Body of pancreas (tissue), 4 donors: ENCODE measurements around the gene MED25. TPM values are rescaled to one million over a fixed set of nuclear protein-coding genes. Genes with fewer than 3 reads are reported as not detected.
"Not testable (repeated sequence)": the region's sequence is repeated elsewhere in the genome, so short reads cannot be mapped to it uniquely, and the experiment has no call there.

Source experiments
- ATAC-seq: fragments of 150-250 bp; one replicate; pipeline ENCODE4 v1.9.1; 2016
- DNase-seq, 4 donors: peaks; one replicate each; pipeline ENCODE4 v3.0.0-alpha.2; 2019
- H3K27ac ChIP-seq, 4 donors: fragments of 200-600 bp; sonication (generic); 1 replicate in 3 of 4; 2 replicates in 1 of 4; pipeline versions ENCODE4 v1.5.1 to v1.6.1; 2016 to 2019; ENCODE audit warnings: mild to moderate bottlenecking in 1 of 4, mixed read lengths in 1 of 4, moderate library complexity in 1 of 4
- H3K27me3 ChIP-seq, 2 donors: fragments of 200-600 bp; sonication (generic); one replicate each; pipeline ENCODE4 v1.6.0; 2016; ENCODE audit warnings: mild to moderate bottlenecking in 1 of 2
- H3K36me3 ChIP-seq, 2 donors: fragments of 200-600 bp; sonication (generic); replicated peaks in 1 of 2; 2 replicates each; pipeline ENCODE4 v1.5.1; 2016; ENCODE audit warnings: low read depth in 2 of 2; ENCODE audit not compliant: insufficient read depth in 1 of 2
- H3K4me1 ChIP-seq: fragments of 200-600 bp; sonication (generic); one replicate; pipeline ENCODE4 v1.6.0; 2016
- H3K4me3 ChIP-seq, 2 donors: fragments of 200-600 bp; sonication (generic); 1 replicate in 1 of 2; 2 replicates in 1 of 2; pipeline ENCODE4 v1.5.1; 2016 to 2019
- H3K9me3 ChIP-seq, 3 donors: fragments of 200-600 bp; sonication (generic); 1 replicate in 2 of 3; 2 replicates in 1 of 3; pipeline ENCODE4 v1.5.1; 2016
- CTCF ChIP-seq, 7 experiments: fragments of 450-650 bp in 4 of 7; fragments of 200-600 bp in 3 of 7; sonication (generic) in 3 of 7; IDR thresholded peaks; one replicate each; pipeline ENCODE4 v1.5.1; 2016 to 2019; ENCODE audit warnings: antibody characterized with exemption in 7 of 7
- POLR2A ChIP-seq, 3 donors: fragments of 450-650 bp; IDR thresholded peaks; one replicate each; pipeline ENCODE4 v1.6.1; 2016; ENCODE audit warnings: antibody characterized with exemption in 3 of 3, mild to moderate bottlenecking in 2 of 3
- WGBS, 2 donors: methylation state at CpG; one replicate each; pipeline ENCODE4 v1.1.5; 2017; 5-methylcytosine and 5-hydroxymethylcytosine counted together
- intact Hi-C: fragments of 100-400 bp; cut with DNase I; formaldehyde crosslinking; loops from one replicate; pipeline ENCODE4 v1.15.1; 2023
- total RNA-seq, 2 donors: library from RNA; depleted of rRNA; stranded (reverse); fragments of >200 nt; gene quantifications; one replicate each; pipeline ENCODE4 v1.1.0, GENCODE V29; 2016

The MED25 gene
- total RNA-seq, 2 donors from 2014 or later: 15.8 to 16.9 TPM

- Histone ChIP-seq H3K27ac (peak overlapping the region in 3 of 4 donors; percentile 79 to 91 (median 84)), H3K4me3 (no peak overlapping the region), H3K4me1 (peaks cover 37% of the 10 kb centered on the region), H3K27me3 (no peaks in the 10 kb centered on the region), H3K36me3 (no peaks in the 10 kb centered on the region), H3K9me3 (no peaks in the 10 kb centered on the region)
- 91 to 93% methylated on average over 1 of the region's 1 CpG for WGBS, 2 donors
- TF ChIP-seq CTCF (IDR thresholded peaks at IDR 0.05) (no peak), POLR2A (IDR thresholded peaks at IDR 0.05) (no peak)
- DNase-seq (no peak), ATAC-seq (no peak)
- intact Hi-C loops: no loop called here
Observed at GRCh38 chr19:49814010-49814409, 4.1 kb upstream of the MED25 start.

- TF ChIP-seq CTCF (IDR thresholded peaks at IDR 0.05): no peak
- no peak for TF ChIP-seq POLR2A (IDR thresholded peaks at IDR 0.05)
- Histone ChIP-seq H3K9me3 (no peaks in the 10 kb centered on the region), H3K27me3 (no peaks in the 10 kb centered on the region), H3K4me1 (peaks cover 45% of the 10 kb centered on the region), H3K27ac (peak overlapping the region; percentile 36 to 95 (median 89)), H3K4me3 (no peak overlapping the region), H3K36me3 (no peaks in the 10 kb centered on the region)
- DNase-seq: peak in 1 of 4 donors; percentile 33
- WGBS, 2 donors: 63 to 67% methylated on average over 14 of the region's 14 CpGs
- no peak for ATAC-seq
- intact Hi-C loops: no loop called here
Observed at GRCh38 chr19:49816590-49816989, 1.5 kb upstream of the MED25 start.

GRCh38 chr19:49818649-49819370 is 721 bp downstream of the MED25 start:
- ATAC-seq (no peak), DNase-seq (no peak)
- H3K9me3 ChIP-seq: no peaks in the 10 kb centered on the region
- intact Hi-C loops: no loop called here
- H3K27me3 ChIP-seq: no peaks in the 10 kb centered on the region
- H3K4me3 ChIP-seq: peak overlapping the region; percentile 29 to 79
- peaks cover 36% of the 10 kb centered on the region for H3K4me1 ChIP-seq
- peaks cover 0 to 4% of the 10 kb centered on the region in 2 donors for H3K36me3 ChIP-seq
- 10 to 17% methylated on average over 11 to 16 of the region's 16 CpGs for WGBS, 2 donors
- peak overlapping the region in 3 of 4 donors; percentile 86 to 95 (median 92) for H3K27ac ChIP-seq
- TF ChIP-seq CTCF (IDR thresholded peaks at IDR 0.05): no peak
- no peak for TF ChIP-seq POLR2A (IDR thresholded peaks at IDR 0.05)

DNA sequence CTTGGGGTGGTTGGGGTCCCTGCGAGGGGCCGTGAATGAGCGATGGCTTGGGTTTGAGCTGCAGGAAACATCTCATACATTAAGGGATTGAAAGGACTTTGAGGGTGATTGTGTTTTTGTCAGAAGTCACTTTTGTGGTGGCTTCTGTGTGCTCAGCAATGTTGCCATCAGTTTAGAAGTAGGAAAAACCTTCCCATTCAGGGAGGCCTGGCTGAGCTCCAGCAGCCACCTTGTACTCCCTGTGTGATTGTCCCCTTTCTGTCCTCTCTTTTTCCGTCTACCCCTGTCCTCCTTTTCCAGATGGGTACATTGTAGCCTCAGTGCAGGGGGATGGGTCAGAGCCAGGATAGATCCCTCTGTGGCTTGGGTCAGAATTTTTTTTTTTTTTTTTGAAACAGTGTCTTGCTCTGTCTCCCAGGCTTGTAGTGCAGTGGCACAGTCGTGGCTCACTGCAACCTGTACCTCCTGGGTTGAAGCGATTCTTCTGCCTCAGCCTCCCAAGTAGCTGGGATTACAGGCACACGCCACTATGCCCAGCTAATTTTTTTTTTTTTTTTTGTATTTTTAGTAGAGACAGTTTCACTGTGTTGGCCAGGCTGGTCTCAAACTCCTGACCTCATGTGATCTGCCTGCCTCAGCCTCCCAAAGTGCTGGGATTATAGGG is 1.5 kb downstream of the MED25 start:
- Histone ChIP-seq H3K4me1 (peaks cover 36% of the 10 kb centered on the region), H3K27ac (peak overlapping the region in 3 of 4 donors; percentile 86 to 95 (median 92))
- DNase-seq: peak in 3 of 4 donors; percentile 44 to 59 (median 45)
- intact Hi-C loops, ATAC-seq, H3K27me3 ChIP-seq, H3K9me3 ChIP-seq, H3K36me3 ChIP-seq, H3K4me3 ChIP-seq: not testable (repeated sequence)
- WGBS, 2 donors: 38% methylated on average over 7 of the region's 7 CpGs

DNA sequence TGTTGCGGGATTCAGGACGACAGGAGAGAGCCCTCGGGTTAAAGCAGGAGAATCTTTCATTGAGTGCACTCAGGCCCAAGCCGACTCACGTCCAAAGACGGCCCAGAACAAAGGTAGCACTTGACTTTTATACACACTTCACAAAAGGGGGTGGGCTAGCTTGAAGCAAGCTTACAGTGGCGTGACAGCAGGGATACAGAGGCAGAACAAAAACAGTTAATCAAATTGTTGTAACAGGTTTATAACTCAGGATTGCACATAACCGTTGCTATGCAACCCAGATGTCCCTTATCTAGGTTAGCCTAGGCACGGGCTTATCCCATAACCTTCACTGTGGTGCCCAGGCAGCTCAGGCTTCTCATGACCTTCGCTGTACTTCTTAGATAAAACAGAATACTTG is 2.0 kb downstream of the MED25 start:
- no peaks in the 10 kb centered on the region for H3K27me3 ChIP-seq
- intact Hi-C loops: no loop called here
- DNase-seq (peak; percentile 63 to 88 (median 74)), ATAC-seq (peak; percentile 28)
- peaks cover 36% of the 10 kb centered on the region for H3K4me1 ChIP-seq
- H3K4me3 ChIP-seq: no peak overlapping the region
- no peaks in the 10 kb centered on the region for H3K9me3 ChIP-seq
- H3K36me3 ChIP-seq: peaks cover 0 to 4% of the 10 kb centered on the region in 2 donors
- 26 to 36% methylated on average over 7 to 10 of the region's 10 CpGs for WGBS, 2 donors
- TF ChIP-seq POLR2A (IDR thresholded peaks at IDR 0.05) (peak in 2 of 3 donors; percentile 20 to 25), CTCF (IDR thresholded peaks at IDR 0.05) (no peak)
- H3K27ac ChIP-seq: peak overlapping the region in 3 of 4 donors; percentile 86 to 95 (median 92)
